HEK293 (cell line): ENCODE measurements around the gene ODF2.
A peak's percentile ranks its signal among the peaks of the same experiment; 100 is the strongest.

ENCODE experiments used
- SETDB1 ChIP-seq: IDR thresholded peaks from one replicate; pipeline ENCODE4 v1.6.1; 2017; ENCODE audit warnings: mild to moderate bottlenecking, low read length, moderate library complexity, mixed read lengths; ENCODE audit not compliant: insufficient read length
- SP2 ChIP-seq: fragments of 450-650 bp; formaldehyde crosslinking; IDR thresholded peaks from 2 replicates; pipeline ENCODE4 v1.5.1; 2016; ENCODE audit warnings: missing biosample characterization, missing genetic modification characterization
- ZBTB17 ChIP-seq: fragments of 450-650 bp; formaldehyde crosslinking; IDR thresholded peaks from 2 replicates; pipeline ENCODE4 v1.5.1; 2016; ENCODE audit warnings: missing biosample characterization, missing genetic modification characterization
- ZBTB21 ChIP-seq: fragments of 450-650 bp; formaldehyde crosslinking; IDR thresholded peaks from 2 replicates; pipeline ENCODE4 v1.5.1; 2017; ENCODE audit warnings: missing biosample characterization, missing genetic modification characterization
- ZIC2 ChIP-seq: fragments of 450-650 bp; formaldehyde crosslinking; IDR thresholded peaks from 2 replicates; pipeline ENCODE4 v1.5.1; 2016; ENCODE audit warnings: missing biosample characterization, missing genetic modification characterization
- ZNF140 ChIP-seq: fragments of 450-650 bp; formaldehyde crosslinking; IDR thresholded peaks from 2 replicates; pipeline ENCODE4 v1.5.1; 2016; ENCODE audit warnings: missing biosample characterization, missing genetic modification characterization
- ZNF146 ChIP-seq: fragments of 450-650 bp; formaldehyde crosslinking; IDR thresholded peaks from 2 replicates; pipeline ENCODE4 v1.5.1; 2016; ENCODE audit warnings: missing biosample characterization, missing genetic modification characterization
- ZNF311 ChIP-seq: fragments of 450-650 bp; formaldehyde crosslinking; IDR thresholded peaks from 2 replicates; pipeline ENCODE4 v1.5.1; 2017; ENCODE audit warnings: missing biosample characterization, missing genetic modification characterization, borderline replicate concordance
- ZNF416 ChIP-seq: fragments of 450-650 bp; formaldehyde crosslinking; IDR thresholded peaks from 2 replicates; pipeline ENCODE4 v1.5.1; 2016; ENCODE audit warnings: missing biosample characterization, missing genetic modification characterization
- ZNF501 ChIP-seq: fragments of 450-650 bp; formaldehyde crosslinking; IDR thresholded peaks from 2 replicates; pipeline ENCODE4 v1.5.1; 2016; ENCODE audit warnings: missing biosample characterization, missing genetic modification characterization
- ZNF792 ChIP-seq: fragments of 450-650 bp; formaldehyde crosslinking; IDR thresholded peaks from 2 replicates; pipeline ENCODE4 v1.5.1; 2016; ENCODE audit warnings: missing biosample characterization, missing genetic modification characterization
- TF ChIP-seq, protein P1 (sequence below): fragments of 450-650 bp; formaldehyde crosslinking; IDR thresholded peaks from 2 replicates; pipeline ENCODE4 v1.5.1; 2016; ENCODE audit warnings: missing biosample characterization, missing genetic modification characterization

DNA sequence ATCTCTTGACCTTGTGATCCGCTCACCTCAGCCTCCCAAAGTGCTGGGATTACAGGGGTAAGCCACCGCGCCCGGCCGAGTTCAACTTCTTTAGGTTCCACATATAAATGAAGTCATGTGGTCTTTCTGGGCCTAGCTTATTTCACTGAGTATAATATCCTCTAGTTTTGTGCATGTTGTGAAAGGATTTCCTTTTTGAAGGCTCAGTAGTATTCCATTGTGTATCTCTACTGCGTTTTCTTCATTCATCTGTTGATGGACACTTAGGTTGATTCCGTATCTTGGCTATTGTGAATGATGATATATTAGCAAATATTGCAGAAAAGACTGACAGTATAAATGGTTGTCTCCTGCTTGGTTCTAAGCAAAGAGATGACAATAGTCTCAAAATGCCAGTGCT lies 20.1 kb downstream of the ODF2 start:
- no peak for TF ChIP-seq ZIC2
- TF ChIP-seq, protein P1, sequence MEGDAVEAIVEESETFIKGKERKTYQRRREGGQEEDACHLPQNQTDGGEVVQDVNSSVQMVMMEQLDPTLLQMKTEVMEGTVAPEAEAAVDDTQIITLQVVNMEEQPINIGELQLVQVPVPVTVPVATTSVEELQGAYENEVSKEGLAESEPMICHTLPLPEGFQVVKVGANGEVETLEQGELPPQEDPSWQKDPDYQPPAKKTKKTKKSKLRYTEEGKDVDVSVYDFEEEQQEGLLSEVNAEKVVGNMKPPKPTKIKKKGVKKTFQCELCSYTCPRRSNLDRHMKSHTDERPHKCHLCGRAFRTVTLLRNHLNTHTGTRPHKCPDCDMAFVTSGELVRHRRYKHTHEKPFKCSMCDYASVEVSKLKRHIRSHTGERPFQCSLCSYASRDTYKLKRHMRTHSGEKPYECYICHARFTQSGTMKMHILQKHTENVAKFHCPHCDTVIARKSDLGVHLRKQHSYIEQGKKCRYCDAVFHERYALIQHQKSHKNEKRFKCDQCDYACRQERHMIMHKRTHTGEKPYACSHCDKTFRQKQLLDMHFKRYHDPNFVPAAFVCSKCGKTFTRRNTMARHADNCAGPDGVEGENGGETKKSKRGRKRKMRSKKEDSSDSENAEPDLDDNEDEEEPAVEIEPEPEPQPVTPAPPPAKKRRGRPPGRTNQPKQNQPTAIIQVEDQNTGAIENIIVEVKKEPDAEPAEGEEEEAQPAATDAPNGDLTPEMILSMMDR, result no peak
- no peak for TF ChIP-seq SETDB1
- no peak for TF ChIP-seq SP2 (tag by site-specific recombination)
- TF ChIP-seq ZBTB21 (tag by site-specific recombination), result no peak
- peak; percentile 92 for TF ChIP-seq ZNF146
- TF ChIP-seq ZNF501 (tag by site-specific recombination), result no peak
- TF ChIP-seq ZNF140 (tag by site-specific recombination), result no peak
- TF ChIP-seq ZNF311, result no peak
- TF ChIP-seq ZBTB17 (tag by site-specific recombination), result no peak
- TF ChIP-seq ZNF416 (tag by site-specific recombination), result no peak
- no peak for TF ChIP-seq ZNF792
